Measurements from ENCODE around the gene SH3BP4. TPM values are rescaled to one million over a fixed set of nuclear protein-coding genes. Genes with fewer than 3 reads are reported as not detected.

The SH3BP4 gene
- total and polyA plus RNA-seq, 7 donors, result 4.8 to 22.8 (median 14.0) TPM

GRCh38 chr2:235002198-235003095, 50.6 kb downstream of the SH3BP4 start:
- 64 to 82% methylated on average over 16 of the region's 16 CpGs for WGBS, 2 donors
- intact Hi-C loops (cut with DNase I), result no loop called here
- H3K36me3 ChIP-seq, result no peaks in the 10 kb centered on the region
- TF ChIP-seq CTCF (IDR thresholded peaks at IDR 0.05) (no peak), POLR2A (IDR thresholded peaks at IDR 0.05) (no peak), POLR2AphosphoS5 (IDR thresholded peaks at IDR 0.05) (no peak), EP300 (IDR thresholded peaks at IDR 0.05) (no peak)
- peak; percentile 53 for DNase-seq
- H3K4me3 ChIP-seq, result no peak overlapping the region
- no peaks in the 10 kb centered on the region for H3K27me3 ChIP-seq
- H3K4me1 ChIP-seq, result peaks cover 0 to 69% (median 35%) of the 10 kb centered on the region in 4 donors
- H3K27ac ChIP-seq, result peak overlapping the region in 1 of 4 donors; percentile 51
- H3K9me3 ChIP-seq, result no peaks in the 10 kb centered on the region

GRCh38 chr2:235003096-235003775, 51.4 kb downstream of the SH3BP4 start:
- H3K9me3 ChIP-seq, result no peaks in the 10 kb centered on the region
- H3K4me1 ChIP-seq, result peaks cover 0 to 74% (median 36%) of the 10 kb centered on the region in 4 donors
- DNase-seq, result peak; percentile 56
- H3K4me3 ChIP-seq, result no peak overlapping the region
- TF ChIP-seq POLR2AphosphoS5 (IDR thresholded peaks at IDR 0.05) (no peak), EP300 (IDR thresholded peaks at IDR 0.05) (no peak), POLR2A (IDR thresholded peaks at IDR 0.05) (no peak), CTCF (IDR thresholded peaks at IDR 0.05) (no peak)
- WGBS, 2 donors, result 77 to 85% methylated on average over 12 of the region's 12 CpGs
- intact Hi-C loops (cut with DNase I), result no loop called here
- no peak overlapping the region for H3K27ac ChIP-seq
- H3K36me3 ChIP-seq, result no peaks in the 10 kb centered on the region
- H3K27me3 ChIP-seq, result no peaks in the 10 kb centered on the region

GRCh38 chr2:235004329-235004903, 52.6 kb downstream of the SH3BP4 start:
- Histone ChIP-seq H3K4me3 (no peak overlapping the region), H3K4me1 (peaks cover 0 to 68% (median 34%) of the 10 kb centered on the region in 4 donors), H3K9me3 (no peaks in the 10 kb centered on the region), H3K27me3 (no peaks in the 10 kb centered on the region), H3K27ac (no peak overlapping the region), H3K36me3 (no peaks in the 10 kb centered on the region)
- WGBS, 2 donors, result 59 to 81% methylated on average over 6 of the region's 6 CpGs
- TF ChIP-seq EP300 (IDR thresholded peaks at IDR 0.05), result no peak
- no peak for TF ChIP-seq POLR2A (IDR thresholded peaks at IDR 0.05)
- no peak for TF ChIP-seq CTCF (IDR thresholded peaks at IDR 0.05)
- no peak for TF ChIP-seq POLR2AphosphoS5 (IDR thresholded peaks at IDR 0.05)
- no peak for DNase-seq
- intact Hi-C loops (cut with DNase I), result no loop called here

GRCh38 chr2:235005023-235005422, 53.2 kb downstream of the SH3BP4 start:
- Histone ChIP-seq H3K27ac (no peak overlapping the region), H3K27me3 (no peaks in the 10 kb centered on the region), H3K9me3 (no peaks in the 10 kb centered on the region), H3K4me3 (no peak overlapping the region), H3K4me1 (peaks cover 0 to 62% (median 33%) of the 10 kb centered on the region in 4 donors), H3K36me3 (no peaks in the 10 kb centered on the region)
- DNase-seq, result peak; percentile 39
- TF ChIP-seq POLR2A (IDR thresholded peaks at IDR 0.05), result no peak
- TF ChIP-seq CTCF (IDR thresholded peaks at IDR 0.05), result no peak
- TF ChIP-seq POLR2AphosphoS5 (IDR thresholded peaks at IDR 0.05), result no peak
- TF ChIP-seq EP300 (IDR thresholded peaks at IDR 0.05), result no peak
- WGBS, 2 donors, result 53 to 79% methylated on average over 5 of the region's 5 CpGs
- intact Hi-C loops (cut with DNase I), result no loop called here
